Measurements from ENCODE around the gene MKS1. TPM values are rescaled to one million over a fixed set of nuclear protein-coding genes. Genes with fewer than 3 reads are reported as not detected.

MKS1 gene
- total RNA-seq, 1 experiment from 2014 or later = 15.9 TPM

GRCh38 chr17:58156839-58157803, 61.9 kb downstream of the MKS1 start:
- H3K36me3 ChIP-seq = no peaks in the 10 kb centered on the region
- peaks cover 9% of the 10 kb centered on the region; the same call in 1 of the 2 replicates for H3K9me3 ChIP-seq (replicated peaks)
- DNase-seq (ENCODE audit: low read depth in 1 of 2, low spot score in 2 of 2) = no peak
- H3K27ac ChIP-seq = no peak overlapping the region
- no peak overlapping the region for H3K4me3 ChIP-seq
- no peaks in the 10 kb centered on the region for H3K4me1 ChIP-seq (replicated peaks)
- peaks cover 75% of the 10 kb centered on the region for H3K27me3 ChIP-seq (replicated peaks)

Other genes starting within 250 kb of the MKS1 start
- gene VEZF1, start 231.0 kb downstream of the MKS1 start, total RNA-seq (2014; rRNA removed; shearing (Covaris generic)) = 50.7 and 116 TPM in 2 replicates
- 535 and 581 TPM in 2 replicates for gene SRSF1, start 212.0 kb downstream of the MKS1 start, total RNA-seq (2014; rRNA removed; shearing (Covaris generic))
- 15.5 and 21.5 TPM in 2 replicates for gene DYNLL2, start 135.8 kb downstream of the MKS1 start, total RNA-seq (2014; rRNA removed; shearing (Covaris generic))
- gene OR4D1, start 70.9 kb downstream of the MKS1 start, total RNA-seq (2014; rRNA removed; shearing (Covaris generic)) = 0.03 TPM in 1 of 2 replicates, not detected in the other
- not detected in 2 replicates for gene OR4D2, start 52.3 kb downstream of the MKS1 start, total RNA-seq (2014; rRNA removed; shearing (Covaris generic))
- gene EPX, start 26.5 kb downstream of the MKS1 start, total RNA-seq (2014; rRNA removed; shearing (Covaris generic)) = not detected in 2 replicates
- gene LPO, start 19.3 kb upstream of the MKS1 start, total RNA-seq (2014; rRNA removed; shearing (Covaris generic)) = not detected in 2 replicates
- not detected in 2 replicates for gene MPO, start 61.7 kb upstream of the MKS1 start, total RNA-seq (2014; rRNA removed; shearing (Covaris generic))
- 0.05 TPM in 1 of 2 replicates, not detected in the other for gene TSPOAP1, start 109.5 kb upstream of the MKS1 start, total RNA-seq (2014; rRNA removed; shearing (Covaris generic))
- gene SUPT4H1, start 132.9 kb upstream of the MKS1 start, total RNA-seq (2014; rRNA removed; shearing (Covaris generic)) = 73.9 and 81.0 TPM in 2 replicates
- 0.08 TPM in 1 of 2 replicates, not detected in the other for gene RNF43, start 198.3 kb upstream of the MKS1 start, total RNA-seq (2014; rRNA removed; shearing (Covaris generic))

Data from SJSA1 (cell line).